ENCODE results near the gene OSM. TPM values are rescaled to one million over a fixed set of nuclear protein-coding genes. Genes with fewer than 3 reads are reported as not detected.

Gene OSM
- total RNA-seq, 1 experiment from 2014 or later, result not detected

Other genes with a start within 250 kb of the OSM start
- gene HORMAD2, start 186.4 kb downstream of the OSM start, total RNA-seq (2014; rRNA removed; shearing (Covaris generic); ENCODE audit: low replicate concordance), result not detected in 2 replicates
- 35.7 and 35.8 TPM in 2 replicates for gene LIF, start 20.1 kb downstream of the OSM start, total RNA-seq (2014; rRNA removed; shearing (Covaris generic); ENCODE audit: low replicate concordance)
- gene CASTOR1, start 22.7 kb upstream of the OSM start, total RNA-seq (2014; rRNA removed; shearing (Covaris generic); ENCODE audit: low replicate concordance), result 14.0 and 16.0 TPM in 2 replicates
- 44.3 and 45.5 TPM in 2 replicates for gene TBC1D10A, start 60.1 kb upstream of the OSM start, total RNA-seq (2014; rRNA removed; shearing (Covaris generic); ENCODE audit: low replicate concordance)
- 12.7 and 15.5 TPM in 2 replicates for gene SF3A1, start 90.0 kb upstream of the OSM start, total RNA-seq (2014; rRNA removed; shearing (Covaris generic); ENCODE audit: low replicate concordance)
- 2.0 and 2.2 TPM in 2 replicates for gene CCDC157, start 90.2 kb upstream of the OSM start, total RNA-seq (2014; rRNA removed; shearing (Covaris generic); ENCODE audit: low replicate concordance)
- gene RNF215, start 120.6 kb upstream of the OSM start, total RNA-seq (2014; rRNA removed; shearing (Covaris generic); ENCODE audit: low replicate concordance), result 53.2 and 91.7 TPM in 2 replicates
- gene SEC14L2, start 130.2 kb upstream of the OSM start, total RNA-seq (2014; rRNA removed; shearing (Covaris generic); ENCODE audit: low replicate concordance), result 10.6 and 12.9 TPM in 2 replicates
- gene MTFP1, start 158.9 kb upstream of the OSM start, total RNA-seq (2014; rRNA removed; shearing (Covaris generic); ENCODE audit: low replicate concordance), result 151 and 189 TPM in 2 replicates
- not detected in 2 replicates for gene SEC14L3, start 205.2 kb upstream of the OSM start, total RNA-seq (2014; rRNA removed; shearing (Covaris generic); ENCODE audit: low replicate concordance)
- gene SEC14L4, start 238.8 kb upstream of the OSM start, total RNA-seq (2014; rRNA removed; shearing (Covaris generic); ENCODE audit: low replicate concordance), result 0.14 TPM in 1 of 2 replicates, not detected in the other